ENCODE results near the gene SLC6A9.

Gene SLC6A9

GRCh38 chr1:44031252-44032169 lies at the start of gene SLC6A9:
Gene SLC6A9 (minus strand): TSS chr1:44031462. CDS start chr1:44024277, 7,185 bp downstream.
- peak; percentile 77 for DNase-seq (ENCODE audit: low read depth, low spot score)

- no peak for DNase-seq (ENCODE audit: low read depth, low spot score)
These were observed 48.3 kb upstream of the SLC6A9 start for GRCh38 chr1:44079566-44079965.

GRCh38 chr1:44078104-44078503 lies 46.8 kb upstream of the SLC6A9 start:
- DNase-seq (ENCODE audit: low read depth, low spot score) = no peak

- DNase-seq (ENCODE audit: low read depth, low spot score) = peak; percentile 11
These were observed 46.2 kb upstream of the SLC6A9 start for GRCh38 chr1:44077421-44077820.

- DNase-seq (ENCODE audit: low read depth, low spot score) = no peak
These were observed 44.8 kb upstream of the SLC6A9 start for GRCh38 chr1:44076066-44076465.

GRCh38 chr1:44074415-44074814 lies 43.2 kb upstream of the SLC6A9 start:
- no peak for DNase-seq (ENCODE audit: low read depth, low spot score)

- DNase-seq (ENCODE audit: low read depth, low spot score) = no peak
These were observed 42.3 kb upstream of the SLC6A9 start for GRCh38 chr1:44073528-44073927.

- no peak for DNase-seq (ENCODE audit: low read depth, low spot score)
These were observed 41.6 kb upstream of the SLC6A9 start for GRCh38 chr1:44072821-44073220.

- DNase-seq (ENCODE audit: low read depth, low spot score) = peak; percentile 88
These were observed 40.9 kb upstream of the SLC6A9 start for GRCh38 chr1:44072204-44072603.

- DNase-seq (ENCODE audit: low read depth, low spot score) = no peak
These were observed 40.2 kb upstream of the SLC6A9 start for GRCh38 chr1:44071461-44071860.

- DNase-seq (ENCODE audit: low read depth, low spot score) = no peak
These were observed 37.2 kb upstream of the SLC6A9 start for GRCh38 chr1:44068442-44068921.

GRCh38 chr1:44067266-44068250 lies 36.3 kb upstream of the SLC6A9 start:
- DNase-seq (ENCODE audit: low read depth, low spot score) = no peak

GRCh38 chr1:44062656-44063179 lies 31.5 kb upstream of the SLC6A9 start:
- no peak for DNase-seq (ENCODE audit: low read depth, low spot score)

- DNase-seq (ENCODE audit: low read depth, low spot score) = no peak
These were observed 30.6 kb upstream of the SLC6A9 start for GRCh38 chr1:44061857-44062256.

- DNase-seq (ENCODE audit: low read depth, low spot score) = no peak
These were observed 29.6 kb upstream of the SLC6A9 start for GRCh38 chr1:44060830-44061267.

- no peak for DNase-seq (ENCODE audit: low read depth, low spot score)
These were observed 28.5 kb upstream of the SLC6A9 start for GRCh38 chr1:44059664-44060355.

- no peak for DNase-seq (ENCODE audit: low read depth, low spot score)
These were observed 27.9 kb upstream of the SLC6A9 start for GRCh38 chr1:44059212-44059611.

- DNase-seq (ENCODE audit: low read depth, low spot score) = no peak
These were observed 26.0 kb upstream of the SLC6A9 start for GRCh38 chr1:44057293-44057692.

GRCh38 chr1:44053394-44053793 lies 22.1 kb upstream of the SLC6A9 start:
- no peak for DNase-seq (ENCODE audit: low read depth, low spot score)

GRCh38 chr1:44050261-44050660 lies 19.0 kb upstream of the SLC6A9 start:
- DNase-seq (ENCODE audit: low read depth, low spot score) = peak; percentile 66

GRCh38 chr1:44049839-44050238 lies 18.6 kb upstream of the SLC6A9 start:
- DNase-seq (ENCODE audit: low read depth, low spot score) = peak; percentile 70

All from astrocyte of the hippocampus (primary cell).